Duodenal mucosa (tissue), 2 donors: Measurements from ENCODE around the gene ADAMTS19.
"Not testable (repeated sequence)": the region's sequence is repeated elsewhere in the genome, so short reads cannot be mapped to it uniquely, and the experiment has no call there.

Experiments used
- H3K27ac ChIP-seq: one replicate; pipeline ENCODE4 v1.7.0; 2013; ENCODE audit warnings: low read depth, low read length
- H3K27me3 ChIP-seq, 2 donors: one replicate each; pipeline ENCODE4 v1.7.0; 2013; ENCODE audit warnings: low read length in 2 of 2, control low read depth in 1 of 2; ENCODE audit not compliant: insufficient read depth in 2 of 2, control insufficient read depth in 1 of 2
- H3K36me3 ChIP-seq, 2 donors: one replicate each; pipeline ENCODE4 v1.7.0; 2013; ENCODE audit warnings: low read length in 2 of 2, control low read depth in 1 of 2; ENCODE audit not compliant: insufficient read depth in 2 of 2, control insufficient read depth in 1 of 2
- H3K4me1 ChIP-seq, 2 donors: one replicate each; pipeline ENCODE4 v1.7.0; 2013; ENCODE audit warnings: low read length in 2 of 2, control low read depth in 1 of 2; ENCODE audit not compliant: insufficient read depth in 2 of 2, control insufficient read depth in 1 of 2
- H3K4me3 ChIP-seq, 2 donors: one replicate each; pipeline ENCODE4 v1.7.0; 2013; ENCODE audit warnings: low read length in 2 of 2, low read depth in 1 of 2
- H3K9ac ChIP-seq, 2 donors: one replicate each; pipeline ENCODE4 v1.7.0; 2013; ENCODE audit warnings: low read length in 2 of 2, low read depth in 1 of 2
- H3K9me3 ChIP-seq, 2 donors: one replicate each; pipeline ENCODE4 v1.7.0; 2013; ENCODE audit warnings: low read length in 2 of 2, control low read depth in 1 of 2; ENCODE audit not compliant: control insufficient read depth in 1 of 2

Gene ADAMTS19

DNA sequence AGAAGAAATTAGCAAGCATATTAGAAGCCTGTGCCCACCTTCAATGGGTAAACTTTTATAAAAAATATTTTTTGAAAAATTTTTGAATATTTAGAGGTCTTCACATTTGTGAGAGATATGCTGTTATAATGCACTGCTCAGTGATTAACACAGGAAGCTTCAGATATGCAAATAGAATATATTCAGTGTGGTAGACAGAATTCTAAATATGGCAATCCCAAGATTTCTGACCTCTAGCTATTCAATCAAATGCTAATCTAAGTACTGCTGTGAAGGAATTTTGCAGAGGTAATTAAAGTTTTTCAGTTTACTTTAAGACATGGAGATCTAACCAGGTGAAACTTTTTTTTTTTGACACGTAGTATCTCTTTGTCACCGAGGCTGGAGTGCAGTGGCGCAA, 103.5 kb downstream of the ADAMTS19 start:
- Histone ChIP-seq H3K9me3 (no peaks in the 10 kb centered on the region), H3K36me3 (no peaks in the 10 kb centered on the region), H3K9ac (no peak overlapping the region), H3K27me3 (no peaks in the 10 kb centered on the region), H3K27ac (no peak overlapping the region), H3K4me1 (no peaks in the 10 kb centered on the region), H3K4me3 (no peak overlapping the region)

DNA sequence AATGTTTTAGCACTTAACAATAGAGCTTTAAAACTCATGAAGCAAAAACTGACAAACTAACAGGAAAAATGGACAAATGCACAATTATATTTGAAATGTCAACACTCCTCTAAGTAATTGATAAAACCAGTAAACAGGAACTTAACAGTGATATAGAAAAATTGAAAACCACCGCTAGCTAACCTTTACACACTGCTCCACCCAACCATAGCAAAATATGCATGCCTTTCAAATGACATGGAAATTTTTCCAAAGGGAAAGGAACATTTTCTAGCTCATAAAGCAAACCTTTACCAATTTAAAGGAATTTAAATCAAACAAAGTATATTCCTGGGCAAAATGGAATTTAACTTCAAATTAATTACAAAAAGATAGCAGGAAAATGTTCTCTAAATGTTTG, 109.2 kb downstream of the ADAMTS19 start:
- no peaks in the 10 kb centered on the region for H3K36me3 ChIP-seq
- no peak overlapping the region for H3K9ac ChIP-seq
- H3K27me3 ChIP-seq: no peaks in the 10 kb centered on the region
- no peak overlapping the region for H3K4me3 ChIP-seq
- no peaks in the 10 kb centered on the region for H3K4me1 ChIP-seq
- no peak overlapping the region for H3K27ac ChIP-seq
- no peaks in the 10 kb centered on the region for H3K9me3 ChIP-seq

DNA sequence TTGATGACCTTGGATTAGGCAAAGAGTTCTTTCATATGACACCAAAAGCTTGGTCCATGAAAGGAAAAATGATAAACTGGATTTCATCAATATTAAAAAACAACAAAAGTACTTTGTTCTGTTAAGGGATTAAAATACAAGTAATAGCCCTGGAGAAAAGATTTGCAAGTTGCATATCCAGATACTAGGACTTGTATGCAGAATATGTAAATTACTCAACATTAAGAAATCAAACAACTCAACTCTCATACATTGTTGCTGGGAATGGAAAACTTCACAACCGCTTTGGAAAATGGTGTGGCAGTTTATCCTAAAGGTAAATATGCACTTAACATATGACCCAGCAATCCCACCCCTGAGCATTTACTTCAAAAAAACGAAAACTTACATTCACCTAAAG, 112.0 kb downstream of the ADAMTS19 start:
- Histone ChIP-seq H3K4me1 (no peaks in the 10 kb centered on the region), H3K27me3 (no peaks in the 10 kb centered on the region), H3K4me3 (no peak overlapping the region), H3K36me3 (no peaks in the 10 kb centered on the region), H3K9me3 (no peaks in the 10 kb centered on the region), H3K27ac (no peak overlapping the region), H3K9ac (no peak overlapping the region)

DNA sequence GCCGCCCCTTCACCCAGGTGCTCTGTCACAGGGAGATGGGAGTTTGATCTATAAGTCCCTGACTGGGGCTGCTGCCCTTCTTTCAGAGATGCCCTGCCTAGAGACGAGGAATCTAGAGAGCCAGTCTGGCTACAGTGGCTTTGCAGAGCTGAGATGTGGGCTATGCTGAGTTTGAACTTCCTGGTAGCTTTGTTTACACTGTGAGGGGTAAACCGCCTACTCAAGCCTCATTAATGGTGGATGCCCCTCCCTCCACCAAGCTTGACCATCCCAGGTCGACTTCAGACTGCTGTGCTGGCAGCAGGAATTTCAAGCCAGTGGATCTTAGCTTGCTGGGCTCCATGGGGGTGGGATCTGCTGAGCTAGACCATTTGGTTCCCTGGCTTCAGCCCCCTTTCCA, 124.4 kb downstream of the ADAMTS19 start:
- H3K27ac ChIP-seq, H3K4me3 ChIP-seq, H3K27me3 ChIP-seq, H3K9me3 ChIP-seq, H3K4me1 ChIP-seq, H3K36me3 ChIP-seq, H3K9ac ChIP-seq: not testable (repeated sequence)

DNA sequence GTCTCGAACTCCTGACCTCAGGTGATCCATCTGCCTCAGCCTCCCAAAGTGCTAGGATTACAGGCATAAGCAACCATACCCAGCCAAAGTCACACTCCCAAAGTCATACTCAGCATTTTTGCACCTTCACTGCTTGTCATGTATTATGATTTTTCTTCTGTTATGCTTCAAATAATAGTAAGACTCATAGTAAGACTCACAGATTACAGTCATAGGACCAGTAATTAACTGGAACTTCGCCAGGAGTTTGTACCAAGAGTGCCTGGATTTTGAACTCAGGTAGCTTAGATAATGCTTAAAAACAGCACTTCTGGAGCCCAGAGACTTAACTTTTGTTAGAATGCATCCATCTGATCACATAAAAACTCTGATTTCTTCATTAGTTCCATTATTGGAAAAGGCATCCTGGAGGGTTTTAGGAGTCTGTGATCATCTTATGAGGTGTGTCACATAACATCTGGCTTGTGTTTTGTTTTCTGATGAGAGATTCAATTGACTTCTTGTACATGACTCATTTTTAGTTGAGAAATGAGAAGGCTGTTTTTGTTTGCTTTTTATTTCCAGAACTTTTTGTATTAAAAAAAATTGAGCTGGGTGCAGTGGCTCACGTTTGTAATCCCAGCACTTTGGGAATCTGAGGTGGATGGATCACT, 131.5 kb downstream of the ADAMTS19 start:
- Histone ChIP-seq H3K9me3 (no peaks in the 10 kb centered on the region), H3K4me1 (no peaks in the 10 kb centered on the region), H3K36me3 (no peaks in the 10 kb centered on the region), H3K27me3 (no peaks in the 10 kb centered on the region), H3K4me3 (no peak overlapping the region), H3K9ac (no peak overlapping the region), H3K27ac (no peak overlapping the region)

DNA sequence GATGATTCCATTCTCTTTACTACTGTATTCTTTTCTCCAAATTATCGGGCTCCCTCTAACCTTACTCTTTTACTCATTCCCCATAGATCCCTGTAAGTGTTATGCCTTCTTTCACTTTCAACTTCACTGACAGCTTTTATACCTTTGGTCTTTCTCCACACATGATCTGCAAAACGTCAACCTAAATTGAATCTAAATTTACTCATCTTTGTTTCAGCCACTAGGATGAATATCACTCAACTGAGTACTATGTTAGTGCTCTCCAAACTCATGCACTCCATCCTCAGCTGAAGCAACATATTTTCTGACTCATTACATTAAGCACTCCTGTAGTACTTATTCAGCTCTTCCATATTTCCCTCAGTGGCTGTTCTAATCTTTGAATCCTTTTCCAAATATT, 133.4 kb downstream of the ADAMTS19 start:
- Histone ChIP-seq H3K27me3 (no peaks in the 10 kb centered on the region), H3K27ac (no peak overlapping the region), H3K4me1 (no peaks in the 10 kb centered on the region), H3K4me3 (no peak overlapping the region), H3K9me3 (no peaks in the 10 kb centered on the region), H3K9ac (no peak overlapping the region), H3K36me3 (no peaks in the 10 kb centered on the region)

DNA sequence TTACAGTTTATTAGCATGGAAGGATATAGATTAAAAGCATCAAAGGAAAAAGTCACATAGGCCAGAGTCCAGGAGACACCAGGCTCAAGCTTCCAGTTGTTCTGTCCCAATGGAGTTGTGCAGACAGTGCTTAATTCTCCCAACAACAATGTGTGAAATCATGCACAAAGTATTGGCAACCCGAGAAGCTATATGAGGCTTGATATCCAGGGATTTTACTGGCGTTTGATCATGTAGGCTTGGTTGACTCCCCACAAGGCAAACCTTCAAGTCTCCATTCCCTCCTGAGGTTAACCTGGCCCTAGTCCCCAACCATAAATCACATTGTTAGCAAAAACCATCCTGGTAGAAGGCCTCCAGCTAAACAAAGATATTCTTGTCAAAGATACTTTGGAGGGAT, 141.5 kb downstream of the ADAMTS19 start:
- H3K27ac ChIP-seq: no peak overlapping the region
- no peak overlapping the region for H3K4me3 ChIP-seq
- H3K9ac ChIP-seq: no peak overlapping the region

DNA sequence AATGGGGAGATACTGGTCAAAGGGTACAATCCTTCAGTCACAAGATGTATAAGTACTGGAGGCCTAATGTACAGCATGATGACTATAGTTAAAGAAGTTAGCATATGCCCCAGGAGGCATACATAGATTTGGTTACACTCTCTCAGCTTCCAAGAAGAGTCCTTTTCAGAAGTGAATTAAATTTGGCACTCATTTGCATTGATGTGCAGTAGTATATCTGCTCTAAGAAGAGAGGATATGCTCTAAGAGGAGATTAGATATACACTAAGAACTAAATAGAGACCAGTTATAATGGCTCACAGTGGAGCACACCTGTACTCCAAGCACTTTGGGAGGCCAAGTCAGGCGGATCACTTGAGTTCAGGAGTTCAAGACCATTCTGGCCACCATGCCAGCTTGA, 148.3 kb downstream of the ADAMTS19 start:
- Histone ChIP-seq H3K4me1 (no peaks in the 10 kb centered on the region), H3K27me3 (no peaks in the 10 kb centered on the region), H3K4me3 (no peak overlapping the region), H3K36me3 (no peaks in the 10 kb centered on the region), H3K9me3 (no peaks in the 10 kb centered on the region), H3K27ac (no peak overlapping the region), H3K9ac (no peak overlapping the region)

More for the DNA sequence above, 141.5 kb downstream of the ADAMTS19 start:
- no peaks in the 10 kb centered on the region for H3K9me3 ChIP-seq
- no peaks in the 10 kb centered on the region for H3K27me3 ChIP-seq
- H3K36me3 ChIP-seq: no peaks in the 10 kb centered on the region
- H3K4me1 ChIP-seq: no peaks in the 10 kb centered on the region

DNA sequence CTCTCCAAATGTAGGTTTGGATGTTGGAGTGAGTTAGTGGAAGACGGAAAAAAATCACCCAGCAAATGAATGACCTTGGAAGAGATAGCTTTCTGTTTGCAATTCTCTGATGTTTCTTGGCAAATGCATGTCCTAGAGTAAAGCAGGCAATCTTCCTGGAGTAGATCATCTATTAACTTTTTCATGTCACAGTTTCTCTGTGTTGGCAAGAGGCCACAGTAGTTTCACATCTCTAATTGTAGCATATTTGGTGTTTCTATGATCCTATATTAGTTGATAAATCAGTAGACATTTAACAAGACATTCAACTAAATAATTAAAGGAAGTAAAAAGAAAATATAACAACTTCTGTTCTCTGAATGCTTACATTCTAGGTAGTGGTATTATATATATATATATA, 149.6 kb downstream of the ADAMTS19 start:
- no peaks in the 10 kb centered on the region for H3K4me1 ChIP-seq

DNA sequence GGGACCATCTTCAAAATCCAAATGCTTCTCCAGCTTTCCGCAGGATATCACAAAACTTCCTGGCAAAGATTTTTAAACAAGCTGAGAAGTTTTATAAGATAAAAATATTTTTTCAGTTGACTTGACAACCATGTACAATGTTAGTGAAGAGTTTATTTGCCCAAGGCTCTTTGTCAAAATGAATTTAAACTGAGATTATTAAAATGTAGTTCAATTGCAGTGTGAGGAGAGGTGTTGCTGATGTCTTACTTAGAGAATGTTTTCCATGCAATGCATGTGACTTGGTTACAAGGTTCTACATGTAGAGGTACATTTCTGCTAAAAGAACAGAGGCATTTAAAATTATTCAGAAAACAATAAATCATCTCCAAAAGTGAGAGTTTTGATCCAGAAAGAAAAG, 156.4 kb downstream of the ADAMTS19 start:
- Histone ChIP-seq H3K9ac (no peak overlapping the region), H3K4me3 (no peak overlapping the region), H3K27me3 (no peaks in the 10 kb centered on the region), H3K36me3 (no peaks in the 10 kb centered on the region), H3K27ac (no peak overlapping the region), H3K9me3 (no peaks in the 10 kb centered on the region), H3K4me1 (no peaks in the 10 kb centered on the region)

More for the DNA sequence above, 149.6 kb downstream of the ADAMTS19 start:
- Histone ChIP-seq H3K27ac (no peak overlapping the region), H3K36me3 (no peaks in the 10 kb centered on the region), H3K4me3 (no peak overlapping the region), H3K9me3 (no peaks in the 10 kb centered on the region), H3K27me3 (no peaks in the 10 kb centered on the region), H3K9ac (no peak overlapping the region)

DNA sequence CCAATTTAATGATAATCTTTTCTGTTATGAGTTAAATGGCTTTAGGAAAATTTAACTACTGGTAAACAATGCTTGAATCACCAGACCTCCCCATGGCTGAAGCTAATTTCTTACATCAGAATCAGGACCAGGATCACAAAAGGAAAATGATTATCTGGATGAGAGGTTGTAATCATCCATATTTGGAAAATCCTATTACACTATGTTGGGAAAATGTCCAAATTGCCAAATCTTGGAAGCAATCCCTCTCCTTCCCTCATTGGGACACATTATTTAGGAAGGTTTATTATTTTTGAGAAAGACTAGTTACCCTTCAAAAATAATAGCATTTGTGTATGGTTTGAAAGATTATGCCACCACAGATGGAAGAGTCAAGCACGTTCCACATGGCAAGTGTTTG, 157.1 kb downstream of the ADAMTS19 start:
- Histone ChIP-seq H3K4me3 (no peak overlapping the region), H3K9ac (no peak overlapping the region), H3K9me3 (no peaks in the 10 kb centered on the region), H3K4me1 (no peaks in the 10 kb centered on the region), H3K27ac (no peak overlapping the region), H3K36me3 (no peaks in the 10 kb centered on the region), H3K27me3 (no peaks in the 10 kb centered on the region)
